HG02852 (cell line): ENCODE data around the gene ARHGEF16.

Experiments used
- ATAC-seq: cut with Tn5 transposase; IDR thresholded peaks from one replicate; pipeline ENCODE4 v1.9.1; 2021; ENCODE audit warnings: mild to moderate bottlenecking, moderate library complexity; ENCODE audit not compliant: unreplicated experiment

The ARHGEF16 gene

GRCh38 chr1:3479511-3480368 lies 25.3 kb downstream of the ARHGEF16 start:
- no peak for ATAC-seq

- no peak for ATAC-seq
Observed at GRCh38 chr1:3480369-3480719, 25.9 kb downstream of the ARHGEF16 start.

GRCh38 chr1:3481046-3481445 lies 26.6 kb downstream of the ARHGEF16 start:
- ATAC-seq = no peak

- ATAC-seq = no peak
Observed at GRCh38 chr1:3481836-3482375, 27.4 kb downstream of the ARHGEF16 start.

GRCh38 chr1:3482378-3482849 lies 27.9 kb downstream of the ARHGEF16 start:
- no peak for ATAC-seq

- no peak for ATAC-seq
Observed at GRCh38 chr1:3483380-3483779, 28.9 kb downstream of the ARHGEF16 start.

- no peak for ATAC-seq
Observed at GRCh38 chr1:3483801-3484444, 29.5 kb downstream of the ARHGEF16 start.

GRCh38 chr1:3485016-3485415 lies 30.6 kb downstream of the ARHGEF16 start:
- ATAC-seq = no peak

- no peak for ATAC-seq
Observed at GRCh38 chr1:3488432-3488831, 34.0 kb downstream of the ARHGEF16 start.

GRCh38 chr1:3490046-3490745 lies 35.7 kb downstream of the ARHGEF16 start:
- no peak for ATAC-seq

- peak; percentile 56 for ATAC-seq
Observed at GRCh38 chr1:3491291-3492246, 37.1 kb downstream of the ARHGEF16 start.

- ATAC-seq = no peak
Observed at GRCh38 chr1:3492545-3493246, 38.2 kb downstream of the ARHGEF16 start.

GRCh38 chr1:3494321-3495308 lies 40.1 kb downstream of the ARHGEF16 start:
- ATAC-seq = no peak

- ATAC-seq = no peak
Observed at GRCh38 chr1:3495776-3496745, 41.6 kb downstream of the ARHGEF16 start.

- no peak for ATAC-seq
Observed at GRCh38 chr1:3496916-3497315, 42.5 kb downstream of the ARHGEF16 start.

GRCh38 chr1:3497521-3497920 lies 43.1 kb downstream of the ARHGEF16 start:
- ATAC-seq = no peak

GRCh38 chr1:3498246-3498930 lies 43.9 kb downstream of the ARHGEF16 start:
- ATAC-seq = no peak
